ENCODE measurements around the gene HLA-DRB5.

DNA sequence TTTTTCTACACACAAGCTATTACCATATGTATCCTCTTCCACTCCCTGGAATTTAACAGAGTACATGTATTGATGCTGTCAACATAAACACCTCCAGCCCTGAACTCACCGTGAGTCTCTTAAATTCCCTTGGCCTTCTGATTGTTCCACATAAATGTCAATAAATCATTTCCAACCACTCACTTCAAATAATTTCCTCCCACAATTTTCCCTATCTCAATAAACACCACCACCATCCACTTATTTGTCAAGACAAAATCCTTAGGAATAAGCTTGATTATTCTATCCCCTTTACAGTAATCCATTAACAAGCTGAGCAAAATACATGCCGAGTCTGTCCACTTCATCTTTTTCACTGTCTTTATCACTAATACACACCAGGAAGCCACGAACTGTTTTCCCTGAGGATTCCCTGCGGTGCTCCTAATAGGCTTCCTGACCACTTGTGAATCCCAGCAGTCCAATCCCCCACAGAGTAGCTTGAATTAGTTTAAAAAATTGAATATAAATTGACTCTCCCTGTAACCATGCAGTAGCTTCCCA lies 40.3 kb upstream of the HLA-DRB5 start:
- TF ChIP-seq, protein P1, sequence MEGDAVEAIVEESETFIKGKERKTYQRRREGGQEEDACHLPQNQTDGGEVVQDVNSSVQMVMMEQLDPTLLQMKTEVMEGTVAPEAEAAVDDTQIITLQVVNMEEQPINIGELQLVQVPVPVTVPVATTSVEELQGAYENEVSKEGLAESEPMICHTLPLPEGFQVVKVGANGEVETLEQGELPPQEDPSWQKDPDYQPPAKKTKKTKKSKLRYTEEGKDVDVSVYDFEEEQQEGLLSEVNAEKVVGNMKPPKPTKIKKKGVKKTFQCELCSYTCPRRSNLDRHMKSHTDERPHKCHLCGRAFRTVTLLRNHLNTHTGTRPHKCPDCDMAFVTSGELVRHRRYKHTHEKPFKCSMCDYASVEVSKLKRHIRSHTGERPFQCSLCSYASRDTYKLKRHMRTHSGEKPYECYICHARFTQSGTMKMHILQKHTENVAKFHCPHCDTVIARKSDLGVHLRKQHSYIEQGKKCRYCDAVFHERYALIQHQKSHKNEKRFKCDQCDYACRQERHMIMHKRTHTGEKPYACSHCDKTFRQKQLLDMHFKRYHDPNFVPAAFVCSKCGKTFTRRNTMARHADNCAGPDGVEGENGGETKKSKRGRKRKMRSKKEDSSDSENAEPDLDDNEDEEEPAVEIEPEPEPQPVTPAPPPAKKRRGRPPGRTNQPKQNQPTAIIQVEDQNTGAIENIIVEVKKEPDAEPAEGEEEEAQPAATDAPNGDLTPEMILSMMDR (IDR thresholded peaks at IDR 0.05) = no peak
- TF ChIP-seq POLR2AphosphoS5 (IDR thresholded peaks at IDR 0.05) (no peak), POLR2A (IDR thresholded peaks at IDR 0.05) (no peak), EP300 (IDR thresholded peaks at IDR 0.05) (no peak)

Data from gastroesophageal sphincter (tissue), 3 donors.